NB4 (cell line): ENCODE measurements around the gene SLC41A2.
A peak's percentile ranks its signal among the peaks of the same experiment; 100 is the strongest.

Source experiments
- DNase-seq: peaks from one replicate; pipeline ENCODE4 v3.0.0; 2010; ENCODE audit warnings: low read depth
- H3K4me3 ChIP-seq: one replicate; pipeline ENCODE4 v1.5.1; 2011; ENCODE audit warnings: mild to moderate bottlenecking, low read depth, low read length, moderate library complexity
- CTCF ChIP-seq: IDR thresholded peaks from one replicate; pipeline ENCODE4 v1.5.1; 2012; ENCODE audit warnings: low read depth, low read length
- MAX ChIP-seq: IDR thresholded peaks from 2 replicates; pipeline ENCODE4 v1.6.1; 2011; ENCODE audit warnings: low read depth, low read length
- MYC ChIP-seq: IDR thresholded peaks from 2 replicates; pipeline ENCODE4 v1.6.1; 2011; ENCODE audit warnings: low read depth, low read length
- POLR2A ChIP-seq: IDR thresholded peaks from 2 replicates; pipeline ENCODE4 v1.6.1; 2011; ENCODE audit warnings: mild to moderate bottlenecking; ENCODE audit not compliant: insufficient read length; ENCODE audit errors: extremely low read depth

The SLC41A2 gene

GRCh38 chr12:104976703-104977102, 18.6 kb upstream of the SLC41A2 start:
- no peak for DNase-seq
- H3K4me3 ChIP-seq = no peak overlapping the region
- TF ChIP-seq POLR2A = no peak
- TF ChIP-seq MAX = no peak
- no peak for TF ChIP-seq MYC
- no peak for TF ChIP-seq CTCF

GRCh38 chr12:104975587-104976343, 17.7 kb upstream of the SLC41A2 start:
- peak; percentile 73 for DNase-seq
- H3K4me3 ChIP-seq = no peak overlapping the region
- TF ChIP-seq MYC (no peak), MAX (no peak), POLR2A (no peak), CTCF (no peak)

GRCh38 chr12:104974626-104975290, 16.7 kb upstream of the SLC41A2 start:
- H3K4me3 ChIP-seq = no peak overlapping the region
- peak; percentile 34 for DNase-seq
- no peak for TF ChIP-seq CTCF
- no peak for TF ChIP-seq MYC
- no peak for TF ChIP-seq MAX
- no peak for TF ChIP-seq POLR2A

GRCh38 chr12:104973250-104973649, 15.2 kb upstream of the SLC41A2 start:
- TF ChIP-seq MYC = no peak
- no peak for TF ChIP-seq POLR2A
- no peak for TF ChIP-seq MAX
- no peak for TF ChIP-seq CTCF
- DNase-seq = no peak
- H3K4me3 ChIP-seq = no peak overlapping the region

GRCh38 chr12:104971306-104971705, 13.2 kb upstream of the SLC41A2 start:
- TF ChIP-seq POLR2A = no peak

GRCh38 chr12:104969343-104969742, 11.3 kb upstream of the SLC41A2 start:
- TF ChIP-seq MYC = no peak
- TF ChIP-seq POLR2A = no peak
- no peak for TF ChIP-seq MAX
- TF ChIP-seq CTCF = no peak
- DNase-seq = no peak
- H3K4me3 ChIP-seq = no peak overlapping the region

More at GRCh38 chr12:104971306-104971705, 13.2 kb upstream of the SLC41A2 start:
- DNase-seq = no peak
- no peak overlapping the region for H3K4me3 ChIP-seq
